ENCODE data around the gene PCSK6.

The PCSK6 gene

GRCh38 chr15:101399431-101399830 lies 90.1 kb downstream of the PCSK6 start:
- H3K4me3 ChIP-seq (ENCODE audit: low read depth, low read length), result no peak overlapping the region
- no peaks in the 10 kb centered on the region for H3K4me1 ChIP-seq (ENCODE audit: control insufficient read depth, insufficient read depth, low read length)
- no peaks in the 10 kb centered on the region for H3K36me3 ChIP-seq (ENCODE audit: control insufficient read depth, insufficient read depth, low read length)

GRCh38 chr15:101398247-101398646 lies 91.3 kb downstream of the PCSK6 start:
- Histone ChIP-seq H3K9ac (ENCODE audit: low read depth, low read length) (no peak overlapping the region), H3K4me3 (ENCODE audit: low read depth, low read length) (no peak overlapping the region), H3K27me3 (ENCODE audit: control insufficient read depth, insufficient read depth, low read length) (no peaks in the 10 kb centered on the region), H3K4me1 (ENCODE audit: control insufficient read depth, insufficient read depth, low read length) (no peaks in the 10 kb centered on the region), H3K9me3 (ENCODE audit: control insufficient read depth, insufficient read depth, low read length) (no peaks in the 10 kb centered on the region), H3K36me3 (ENCODE audit: control insufficient read depth, insufficient read depth, low read length) (no peaks in the 10 kb centered on the region), H3K27ac (ENCODE audit: low read depth, low read length) (no peak overlapping the region)

More at GRCh38 chr15:101399431-101399830, 90.1 kb downstream of the PCSK6 start:
- H3K9me3 ChIP-seq (ENCODE audit: control insufficient read depth, insufficient read depth, low read length), result no peaks in the 10 kb centered on the region
- no peaks in the 10 kb centered on the region for H3K27me3 ChIP-seq (ENCODE audit: control insufficient read depth, insufficient read depth, low read length)
- no peak overlapping the region for H3K9ac ChIP-seq (ENCODE audit: low read depth, low read length)
- H3K27ac ChIP-seq (ENCODE audit: low read depth, low read length), result no peak overlapping the region

- no peaks in the 10 kb centered on the region for H3K9me3 ChIP-seq (ENCODE audit: control insufficient read depth, insufficient read depth, low read length)
- H3K27ac ChIP-seq (ENCODE audit: low read depth, low read length), result no peak overlapping the region
- H3K36me3 ChIP-seq (ENCODE audit: control insufficient read depth, insufficient read depth, low read length), result no peaks in the 10 kb centered on the region
- no peaks in the 10 kb centered on the region for H3K4me1 ChIP-seq (ENCODE audit: control insufficient read depth, insufficient read depth, low read length)
- H3K4me3 ChIP-seq (ENCODE audit: low read depth, low read length), result no peak overlapping the region
- no peaks in the 10 kb centered on the region for H3K27me3 ChIP-seq (ENCODE audit: control insufficient read depth, insufficient read depth, low read length)
- H3K9ac ChIP-seq (ENCODE audit: low read depth, low read length), result no peak overlapping the region
Measured at GRCh38 chr15:101397521-101398003, 91.9 kb downstream of the PCSK6 start.

GRCh38 chr15:101396484-101397261 lies 92.8 kb downstream of the PCSK6 start:
- Histone ChIP-seq H3K4me1 (ENCODE audit: control insufficient read depth, insufficient read depth, low read length) (no peaks in the 10 kb centered on the region), H3K9me3 (ENCODE audit: control insufficient read depth, insufficient read depth, low read length) (no peaks in the 10 kb centered on the region), H3K27me3 (ENCODE audit: control insufficient read depth, insufficient read depth, low read length) (no peaks in the 10 kb centered on the region), H3K9ac (ENCODE audit: low read depth, low read length) (no peak overlapping the region), H3K27ac (ENCODE audit: low read depth, low read length) (no peak overlapping the region), H3K4me3 (ENCODE audit: low read depth, low read length) (no peak overlapping the region), H3K36me3 (ENCODE audit: control insufficient read depth, insufficient read depth, low read length) (no peaks in the 10 kb centered on the region)

- no peaks in the 10 kb centered on the region for H3K9me3 ChIP-seq (ENCODE audit: control insufficient read depth, insufficient read depth, low read length)
- H3K36me3 ChIP-seq (ENCODE audit: control insufficient read depth, insufficient read depth, low read length), result no peaks in the 10 kb centered on the region
Measured at GRCh38 chr15:101394654-101395053, 94.9 kb downstream of the PCSK6 start.

GRCh38 chr15:101394056-101394630 lies 95.4 kb downstream of the PCSK6 start:
- no peak overlapping the region for H3K27ac ChIP-seq (ENCODE audit: low read depth, low read length)
- H3K9ac ChIP-seq (ENCODE audit: low read depth, low read length), result no peak overlapping the region
- no peaks in the 10 kb centered on the region for H3K36me3 ChIP-seq (ENCODE audit: control insufficient read depth, insufficient read depth, low read length)
- H3K4me1 ChIP-seq (ENCODE audit: control insufficient read depth, insufficient read depth, low read length), result no peaks in the 10 kb centered on the region
- no peaks in the 10 kb centered on the region for H3K27me3 ChIP-seq (ENCODE audit: control insufficient read depth, insufficient read depth, low read length)
- H3K4me3 ChIP-seq (ENCODE audit: low read depth, low read length), result no peak overlapping the region
- H3K9me3 ChIP-seq (ENCODE audit: control insufficient read depth, insufficient read depth, low read length), result no peaks in the 10 kb centered on the region

More at GRCh38 chr15:101394654-101395053, 94.9 kb downstream of the PCSK6 start:
- Histone ChIP-seq H3K9ac (ENCODE audit: low read depth, low read length) (no peak overlapping the region), H3K27ac (ENCODE audit: low read depth, low read length) (no peak overlapping the region), H3K4me1 (ENCODE audit: control insufficient read depth, insufficient read depth, low read length) (no peaks in the 10 kb centered on the region), H3K4me3 (ENCODE audit: low read depth, low read length) (no peak overlapping the region), H3K27me3 (ENCODE audit: control insufficient read depth, insufficient read depth, low read length) (no peaks in the 10 kb centered on the region)

- Histone ChIP-seq H3K9ac (ENCODE audit: low read depth, low read length) (no peak overlapping the region), H3K36me3 (ENCODE audit: control insufficient read depth, insufficient read depth, low read length) (no peaks in the 10 kb centered on the region), H3K4me3 (ENCODE audit: low read depth, low read length) (no peak overlapping the region), H3K27me3 (ENCODE audit: control insufficient read depth, insufficient read depth, low read length) (no peaks in the 10 kb centered on the region), H3K4me1 (ENCODE audit: control insufficient read depth, insufficient read depth, low read length) (no peaks in the 10 kb centered on the region), H3K9me3 (ENCODE audit: control insufficient read depth, insufficient read depth, low read length) (no peaks in the 10 kb centered on the region), H3K27ac (ENCODE audit: low read depth, low read length) (no peak overlapping the region)
Measured at GRCh38 chr15:101393172-101393571, 96.3 kb downstream of the PCSK6 start.

- no peak overlapping the region for H3K4me3 ChIP-seq (ENCODE audit: low read depth, low read length)
- no peaks in the 10 kb centered on the region for H3K4me1 ChIP-seq (ENCODE audit: control insufficient read depth, insufficient read depth, low read length)
- H3K9ac ChIP-seq (ENCODE audit: low read depth, low read length), result no peak overlapping the region
- no peaks in the 10 kb centered on the region for H3K9me3 ChIP-seq (ENCODE audit: control insufficient read depth, insufficient read depth, low read length)
- H3K36me3 ChIP-seq (ENCODE audit: control insufficient read depth, insufficient read depth, low read length), result no peaks in the 10 kb centered on the region
- no peak overlapping the region for H3K27ac ChIP-seq (ENCODE audit: low read depth, low read length)
- no peaks in the 10 kb centered on the region for H3K27me3 ChIP-seq (ENCODE audit: control insufficient read depth, insufficient read depth, low read length)
Measured at GRCh38 chr15:101391981-101392640, 97.4 kb downstream of the PCSK6 start.

GRCh38 chr15:101391431-101391830 lies 98.1 kb downstream of the PCSK6 start:
- Histone ChIP-seq H3K27ac (ENCODE audit: low read depth, low read length) (no peak overlapping the region), H3K27me3 (ENCODE audit: control insufficient read depth, insufficient read depth, low read length) (no peaks in the 10 kb centered on the region)

GRCh38 chr15:101390462-101390861 lies 99.0 kb downstream of the PCSK6 start:
- Histone ChIP-seq H3K4me3 (ENCODE audit: low read depth, low read length) (no peak overlapping the region), H3K27ac (ENCODE audit: low read depth, low read length) (no peak overlapping the region), H3K4me1 (ENCODE audit: control insufficient read depth, insufficient read depth, low read length) (no peaks in the 10 kb centered on the region), H3K27me3 (ENCODE audit: control insufficient read depth, insufficient read depth, low read length) (no peaks in the 10 kb centered on the region), H3K9ac (ENCODE audit: low read depth, low read length) (no peak overlapping the region), H3K36me3 (ENCODE audit: control insufficient read depth, insufficient read depth, low read length) (no peaks in the 10 kb centered on the region), H3K9me3 (ENCODE audit: control insufficient read depth, insufficient read depth, low read length) (no peaks in the 10 kb centered on the region)

More at GRCh38 chr15:101391431-101391830, 98.1 kb downstream of the PCSK6 start:
- Histone ChIP-seq H3K4me1 (ENCODE audit: control insufficient read depth, insufficient read depth, low read length) (no peaks in the 10 kb centered on the region), H3K9me3 (ENCODE audit: control insufficient read depth, insufficient read depth, low read length) (no peaks in the 10 kb centered on the region), H3K9ac (ENCODE audit: low read depth, low read length) (no peak overlapping the region), H3K4me3 (ENCODE audit: low read depth, low read length) (no peak overlapping the region), H3K36me3 (ENCODE audit: control insufficient read depth, insufficient read depth, low read length) (no peaks in the 10 kb centered on the region)

- H3K27me3 ChIP-seq (ENCODE audit: control insufficient read depth, insufficient read depth, low read length), result no peaks in the 10 kb centered on the region
Measured at GRCh38 chr15:101390060-101390459, 99.4 kb downstream of the PCSK6 start.

More at GRCh38 chr15:101390060-101390459, 99.4 kb downstream of the PCSK6 start:
- H3K9me3 ChIP-seq (ENCODE audit: control insufficient read depth, insufficient read depth, low read length), result no peaks in the 10 kb centered on the region
- no peaks in the 10 kb centered on the region for H3K36me3 ChIP-seq (ENCODE audit: control insufficient read depth, insufficient read depth, low read length)
- no peak overlapping the region for H3K4me3 ChIP-seq (ENCODE audit: low read depth, low read length)
- H3K4me1 ChIP-seq (ENCODE audit: control insufficient read depth, insufficient read depth, low read length), result no peaks in the 10 kb centered on the region
- no peak overlapping the region for H3K9ac ChIP-seq (ENCODE audit: low read depth, low read length)
- H3K27ac ChIP-seq (ENCODE audit: low read depth, low read length), result no peak overlapping the region

Measured in HUES48 (cell line).